Naive thymus-derived CD4-positive, alpha-beta T cell (primary cell): ENCODE measurements around the gene BCL6B. TPM values are rescaled to one million over a fixed set of nuclear protein-coding genes. Genes with fewer than 3 reads are reported as not detected.
A peak's percentile ranks its signal among the peaks of the same experiment; 100 is the strongest.

Experiments used
- ATAC-seq: fragments of 150-1000 bp; cut with Tn5 transposase; 2 replicates; pipeline ENCODE4 v1.10.0; 2021; ENCODE audit warnings: mild to moderate bottlenecking, moderate library complexity
- CTCF ChIA-PET: fragments of 350-600 bp; sonication (Branson Sonifier 250); formaldehyde crosslinking; loops from one replicate; lab custom pipeline; 2021; ENCODE audit warnings: antibody characterized with exemption; lab: Charles Lee
- POLR2A ChIA-PET: fragments of 350-600 bp; sonication (Branson Sonifier 250); formaldehyde crosslinking; loops from one replicate; lab custom pipeline; 2021; ENCODE audit warnings: antibody characterized with exemption, inconsistent platforms; lab: Charles Lee
- DNase-seq, 9 donors: peaks; one replicate each; pipeline versions ENCODE4 v3.0.0 to v3.0.0-alpha.2; 2020 to 2022; ENCODE audit warnings: mixed read lengths in 1 of 9
- H3K27ac ChIP-seq: one replicate; pipeline ENCODE4 v1.7.0; 2013; ENCODE audit warnings: mild to moderate bottlenecking, low read depth, low read length, moderate library complexity
- H3K27me3 ChIP-seq, 2 donors: one replicate each; pipeline ENCODE4 v1.7.0; 2013; ENCODE audit warnings: low read length in 2 of 2, mild to moderate bottlenecking in 2 of 2, moderate library complexity in 2 of 2; ENCODE audit not compliant: control insufficient read depth in 2 of 2, insufficient read depth in 2 of 2
- H3K36me3 ChIP-seq, 3 experiments: 1 replicate in 2 of 3; 2 replicates in 1 of 3; pipeline ENCODE4 v1.7.0; 2013; ENCODE audit warnings: low read length in 3 of 3, mild to moderate bottlenecking in 3 of 3, moderate library complexity in 1 of 3; ENCODE audit not compliant: insufficient read depth in 3 of 3, control insufficient read depth in 2 of 3
- H3K4me1 ChIP-seq, 2 donors: one replicate each; pipeline ENCODE4 v1.7.0; 2013; ENCODE audit warnings: low read length in 2 of 2, mild to moderate bottlenecking in 2 of 2, moderate library complexity in 1 of 2; ENCODE audit not compliant: control insufficient read depth in 2 of 2, insufficient read depth in 2 of 2
- H3K4me3 ChIP-seq: 2 replicates; pipeline ENCODE4 v1.7.0; 2013; ENCODE audit warnings: mild to moderate bottlenecking, low read length
- H3K9me3 ChIP-seq, 3 experiments: 1 replicate in 2 of 3; 2 replicates in 1 of 3; pipeline ENCODE4 v1.7.0; 2013; ENCODE audit warnings: low read length in 3 of 3; ENCODE audit not compliant: control insufficient read depth in 2 of 3
- H3K27ac Mint-ChIP-seq, 9 donors: one replicate each; pipeline ENCODE4 v1.8.0; 2020 to 2022; ENCODE audit warnings: mixed read lengths in 9 of 9, mild to moderate bottlenecking in 8 of 9, moderate library complexity in 5 of 9, inconsistent platforms in 2 of 9
- H3K27me3 Mint-ChIP-seq, 5 donors: one replicate each; pipeline ENCODE4 v1.8.0; 2021 to 2022; ENCODE audit warnings: mixed read lengths in 5 of 5, mild to moderate bottlenecking in 1 of 5
- H3K36me3 Mint-ChIP-seq, 5 donors: one replicate each; pipeline ENCODE4 v1.8.0; 2020 to 2022; ENCODE audit warnings: mixed read lengths in 5 of 5, mild to moderate bottlenecking in 3 of 5, inconsistent platforms in 1 of 5
- H3K4me1 Mint-ChIP-seq, 7 donors: one replicate each; pipeline ENCODE4 v1.8.0; 2020 to 2022; ENCODE audit warnings: mixed read lengths in 7 of 7, mild to moderate bottlenecking in 3 of 7, inconsistent platforms in 1 of 7
- H3K4me3 Mint-ChIP-seq, 10 donors: one replicate each; pipeline ENCODE4 v1.8.0; 2020 to 2022; ENCODE audit warnings: mild to moderate bottlenecking in 10 of 10, mixed read lengths in 10 of 10, moderate library complexity in 6 of 10, inconsistent platforms in 2 of 10
- H3K9me3 Mint-ChIP-seq, 11 donors: one replicate each; pipeline ENCODE4 v1.8.0; 2020 to 2022; ENCODE audit warnings: mixed read lengths in 11 of 11, mild to moderate bottlenecking in 4 of 11, inconsistent platforms in 1 of 11, moderate library complexity in 1 of 11
- intact Hi-C, 2 donors: fragments of 100-400 bp; cut with micrococcal nuclease; formaldehyde crosslinking; loops; one replicate each; pipeline ENCODE4 v1.15.1; 2023
- polyA plus RNA-seq, 2 donors: library from polyadenylated mRNA; unstranded; fragments of 300-500 nt; fragmentation: Illumina TruSeq; gene quantifications; one replicate each; pipeline ENCODE4 v1.2.3, GENCODE V29; 2021
- total RNA-seq, 6 experiments: library from RNA in 5 of 6; stranded (reverse) in 5 of 6; gene quantifications; 1 replicate in 5 of 6; 2 replicates in 1 of 6; pipeline ENCODE4 v1.2.3 and lab custom pipeline; 2021 to 2026

The BCL6B gene
- total and polyA plus RNA-seq, 7 experiments from 2014 or later, result 0.70 TPM; not detected in 6

- no peak overlapping the region for H3K27ac ChIP-seq
- ATAC-seq (no peak), DNase-seq (no peak)
- no peaks in the 10 kb centered on the region for H3K27me3 ChIP-seq
- peaks cover 25 to 53% (median 37%) of the 10 kb centered on the region in 7 donors for H3K4me1 Mint-ChIP-seq
- intact Hi-C loops, result loop anchor here (1.0 kb wide), 2 partner anchors 17 to 162 kb away; no protein-coding TSS in a partner anchor
- H3K27me3 Mint-ChIP-seq, result no peaks in the 10 kb centered on the region
- peaks cover 4 to 33% (median 11%) of the 10 kb centered on the region in 5 donors for H3K36me3 Mint-ChIP-seq
- CTCF ChIA-PET, result interaction anchor here (1.1 to 9.4 kb wide), 7 partner anchors 16 to 339 kb away, joined by 3 to 121 read pairs (median 6); no protein-coding TSS in a partner anchor
- H3K9me3 ChIP-seq, result no peaks in the 10 kb centered on the region
- H3K9me3 Mint-ChIP-seq, result no peaks in the 10 kb centered on the region
- H3K4me1 ChIP-seq, result peaks cover 3 to 10% of the 10 kb centered on the region in 2 donors
- POLR2A ChIA-PET, result interaction anchor here (0.6 to 1.1 kb wide), 2 partner anchors 77 to 1083 kb away, joined by 3 read pairs; no protein-coding TSS in a partner anchor
- no peak overlapping the region for H3K27ac Mint-ChIP-seq
- H3K36me3 ChIP-seq, result peaks cover 8 to 46% (median 10%) of the 10 kb centered on the region in 3 experiments
- no peak overlapping the region for H3K4me3 Mint-ChIP-seq
- no peak overlapping the region for H3K4me3 ChIP-seq
These were observed 17.1 kb upstream of the BCL6B start for GRCh38 chr17:7005716-7006115.

- H3K27me3 Mint-ChIP-seq, result no peaks in the 10 kb centered on the region
- peaks cover 0 to 32% (median 3%) of the 10 kb centered on the region in 3 experiments for H3K36me3 ChIP-seq
- H3K9me3 Mint-ChIP-seq, result peaks cover 0 to 2% (median 0%) of the 10 kb centered on the region in 11 donors
- no peaks in the 10 kb centered on the region for H3K9me3 ChIP-seq
- H3K4me3 Mint-ChIP-seq, result peak overlapping the region in 1 of 10 donors; percentile 3
- CTCF ChIA-PET, result interaction anchor here (1.6 to 9.4 kb wide), 3 partner anchors 93 to 98 kb away, joined by 6 to 121 read pairs (median 12); no protein-coding TSS in a partner anchor
- peaks cover 28 to 58% (median 40%) of the 10 kb centered on the region in 7 donors for H3K4me1 Mint-ChIP-seq
- peak overlapping the region in 3 of 9 donors; percentile 5 to 69 (median 53) for H3K27ac Mint-ChIP-seq
- H3K4me3 ChIP-seq, result no peak overlapping the region
- DNase-seq (no peak), ATAC-seq (no peak)
- peaks cover 15 to 16% of the 10 kb centered on the region in 2 donors for H3K4me1 ChIP-seq
- POLR2A ChIA-PET, result no interaction called here
- H3K36me3 Mint-ChIP-seq, result peaks cover 1 to 24% (median 2%) of the 10 kb centered on the region in 5 donors
- intact Hi-C loops, result no loop called here
- no peaks in the 10 kb centered on the region for H3K27me3 ChIP-seq
- H3K27ac ChIP-seq, result no peak overlapping the region
These were observed 15.7 kb upstream of the BCL6B start for GRCh38 chr17:7007143-7007542.

GRCh38 chr17:7010523-7010922, 12.3 kb upstream of the BCL6B start:
- ChIA-PET CTCF (interaction anchor here (1.0 to 9.4 kb wide), 2 partner anchors 96 to 123 kb away, joined by 3 to 121 read pairs; no protein-coding TSS in a partner anchor), POLR2A (no interaction called here)
- DNase-seq (no peak), ATAC-seq (no peak)
- Histone ChIP-seq H3K27me3 (no peaks in the 10 kb centered on the region), H3K9me3 (no peaks in the 10 kb centered on the region), H3K36me3 (peaks cover 0 to 28% (median 0%) of the 10 kb centered on the region in 3 experiments), H3K4me3 (no peak overlapping the region), H3K27ac (peak overlapping the region; percentile 47), H3K4me1 (peaks cover 27 to 29% of the 10 kb centered on the region in 2 donors)
- peaks cover 0 to 20% (median 0%) of the 10 kb centered on the region in 5 donors for H3K36me3 Mint-ChIP-seq
- intact Hi-C loops, result loop anchor here (5.0 to 10.0 kb wide), 9 partner anchors 37 to 1428 kb away; partner anchors contain the start of genes XAF1 (in 2 of the 2), FGF11 (in 1 of the 2), KIAA0753 (in 1 of the 2) and NDEL1 (in 1 of the 2)
- H3K4me1 Mint-ChIP-seq, result peaks cover 40 to 76% (median 50%) of the 10 kb centered on the region in 7 donors
- peaks cover 0 to 5% (median 0%) of the 10 kb centered on the region in 11 donors for H3K9me3 Mint-ChIP-seq
- peak overlapping the region in 8 of 9 donors; percentile 16 to 100 (median 74) for H3K27ac Mint-ChIP-seq
- H3K4me3 Mint-ChIP-seq, result peak overlapping the region; percentile 38 to 99 (median 95)
- no peaks in the 10 kb centered on the region for H3K27me3 Mint-ChIP-seq

- Histone ChIP-seq H3K36me3 (peaks cover 0 to 25% (median 0%) of the 10 kb centered on the region in 3 experiments), H3K9me3 (no peaks in the 10 kb centered on the region), H3K27ac (peak overlapping the region; percentile 99), H3K4me3 (peak overlapping the region; percentile 97), H3K27me3 (no peaks in the 10 kb centered on the region), H3K4me1 (peaks cover 31 to 38% of the 10 kb centered on the region in 2 donors)
- POLR2A ChIA-PET, result interaction anchor here (0.7 to 1.0 kb wide), 2 partner anchors 21 to 121 kb away, joined by 4 to 5 read pairs; no protein-coding TSS in a partner anchor
- DNase-seq (no peak), ATAC-seq (no peak)
- H3K4me1 Mint-ChIP-seq, result peaks cover 40 to 80% (median 59%) of the 10 kb centered on the region in 7 donors
- intact Hi-C loops, result loop anchor here (5.0 to 10.0 kb wide), 9 partner anchors 36 to 1429 kb away; partner anchors contain the start of genes XAF1 (in 2 of the 2), FGF11 (in 1 of the 2), KIAA0753 (in 1 of the 2) and NDEL1 (in 1 of the 2)
- H3K36me3 Mint-ChIP-seq, result peaks cover 0 to 20% (median 0%) of the 10 kb centered on the region in 5 donors
- peak overlapping the region; percentile 97 to 100 (median 100) for H3K27ac Mint-ChIP-seq
- CTCF ChIA-PET, result interaction anchor here (1.2 to 9.4 kb wide), 3 partner anchors 10 to 97 kb away, joined by 7 to 121 read pairs (median 7); no protein-coding TSS in a partner anchor
- peak overlapping the region; percentile 85 to 99 (median 97) for H3K4me3 Mint-ChIP-seq
- no peaks in the 10 kb centered on the region for H3K27me3 Mint-ChIP-seq
- peaks cover 0 to 5% (median 0%) of the 10 kb centered on the region in 11 donors for H3K9me3 Mint-ChIP-seq
These were observed 11.4 kb upstream of the BCL6B start for GRCh38 chr17:7011415-7011814.

GRCh38 chr17:7011942-7012254, 11.0 kb upstream of the BCL6B start:
- Mint-ChIP-seq H3K4me3 (peak overlapping the region; percentile 85 to 99 (median 97)), H3K27ac (peak overlapping the region; percentile 97 to 100 (median 100)), H3K27me3 (no peaks in the 10 kb centered on the region), H3K9me3 (peaks cover 0 to 5% (median 0%) of the 10 kb centered on the region in 11 donors), H3K4me1 (peaks cover 40 to 80% (median 59%) of the 10 kb centered on the region in 7 donors), H3K36me3 (peaks cover 0 to 20% (median 0%) of the 10 kb centered on the region in 5 donors)
- CTCF ChIA-PET, result interaction anchor here (0.7 to 1.4 kb wide), 3 partner anchors 10 to 1067 kb away, joined by 3 to 7 read pairs (median 7); no protein-coding TSS in a partner anchor
- intact Hi-C loops, result loop anchor here (1.0 to 10.0 kb wide), 11 partner anchors 8 to 1887 kb away; partner anchors contain the start of genes XAF1 (in 2 of the 2), FGF11 (in 1 of the 2), KIAA0753 (in 1 of the 2) and NDEL1 (in 1 of the 2)
- no peak for ATAC-seq
- H3K36me3 ChIP-seq, result peaks cover 0 to 25% (median 0%) of the 10 kb centered on the region in 3 experiments
- POLR2A ChIA-PET, result interaction anchor here (0.6 to 1.9 kb wide), 14 partner anchors 9 to 1428 kb away, joined by 3 to 17 read pairs (median 4); partner anchors contain the start of genes NLRP1 and SLC16A13
- H3K9me3 ChIP-seq, result no peaks in the 10 kb centered on the region
- H3K27ac ChIP-seq, result peak overlapping the region; percentile 99
- no peak for DNase-seq
- peak overlapping the region; percentile 97 for H3K4me3 ChIP-seq
- no peaks in the 10 kb centered on the region for H3K27me3 ChIP-seq
- H3K4me1 ChIP-seq, result peaks cover 31 to 41% of the 10 kb centered on the region in 2 donors
